ENCODE data around the gene ASXL1. TPM values are rescaled to one million over a fixed set of nuclear protein-coding genes. Genes with fewer than 3 reads are reported as not detected.

The ASXL1 gene
- total and polyA plus RNA-seq, 8 donors, result 9.0 to 185 (median 61.7) TPM

DNA sequence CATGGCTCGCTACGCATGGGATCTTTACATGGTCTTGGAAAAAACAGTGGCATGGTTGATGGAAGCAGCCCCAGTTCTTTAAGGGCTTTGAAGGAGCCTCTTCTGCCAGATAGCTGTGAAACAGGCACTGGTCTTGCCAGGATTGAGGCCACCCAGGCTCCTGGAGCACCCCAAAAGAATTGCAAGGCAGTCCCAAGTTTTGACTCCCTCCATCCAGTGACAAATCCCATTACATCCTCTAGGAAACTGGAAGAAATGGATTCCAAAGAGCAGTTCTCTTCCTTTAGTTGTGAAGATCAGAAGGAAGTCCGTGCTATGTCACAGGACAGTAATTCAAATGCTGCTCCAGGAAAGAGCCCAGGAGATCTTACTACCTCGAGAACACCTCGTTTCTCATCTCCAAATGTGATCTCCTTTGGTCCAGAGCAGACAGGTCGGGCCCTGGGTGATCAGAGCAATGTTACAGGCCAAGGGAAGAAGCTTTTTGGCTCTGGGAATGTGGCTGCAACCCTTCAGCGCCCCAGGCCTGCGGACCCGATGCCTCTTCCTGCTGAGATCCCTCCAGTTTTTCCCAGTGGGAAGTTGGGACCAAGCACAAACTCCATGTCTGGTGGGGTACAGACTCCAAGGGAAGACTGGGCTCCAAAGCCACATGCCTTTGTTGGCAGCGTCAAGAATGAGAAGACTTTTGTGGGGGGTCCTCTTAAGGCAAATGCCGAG lies 78.2 kb downstream of the ASXL1 start:
- intact Hi-C loops (cut with DNase I; ENCODE audit: low total_unique reads), result no loop called here
- 91 to 99% (median 96%) methylated on average over 9 to 11 of the region's 11 CpGs for WGBS, 5 donors
- peaks cover 71 to 99% (median 98%) of the 10 kb centered on the region in 4 donors for H3K36me3 ChIP-seq

DNA sequence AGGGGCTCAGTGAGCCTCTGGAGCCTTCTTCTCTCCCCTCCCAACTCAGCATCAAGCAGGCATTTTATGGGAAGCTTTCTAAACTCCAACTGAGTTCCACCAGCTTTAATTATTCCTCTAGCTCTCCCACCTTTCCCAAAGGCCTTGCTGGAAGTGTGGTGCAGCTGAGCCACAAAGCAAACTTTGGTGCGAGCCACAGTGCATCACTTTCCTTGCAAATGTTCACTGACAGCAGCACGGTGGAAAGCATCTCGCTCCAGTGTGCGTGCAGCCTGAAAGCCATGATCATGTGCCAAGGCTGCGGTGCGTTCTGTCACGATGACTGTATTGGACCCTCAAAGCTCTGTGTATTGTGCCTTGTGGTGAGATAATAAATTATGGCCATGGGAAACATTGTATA lies 78.8 kb downstream of the ASXL1 start:
- Histone ChIP-seq H3K9me3 (no peaks in the 10 kb centered on the region), H3K27ac (no peak overlapping the region), H3K4me3 (no peak overlapping the region), H3K27me3 (no peaks in the 10 kb centered on the region), H3K36me3 (peaks cover 64 to 98% (median 97%) of the 10 kb centered on the region in 4 donors), H3K4me1 (peaks cover 0 to 9% (median 5%) of the 10 kb centered on the region in 4 donors)
- TF ChIP-seq POLR2A (IDR thresholded peaks at IDR 0.05) (no peak), POLR2AphosphoS5 (IDR thresholded peaks at IDR 0.05) (no peak), EP300 (IDR thresholded peaks at IDR 0.05) (no peak)
- 93 to 98% (median 95%) methylated on average over 7 of the region's 7 CpGs for WGBS, 5 donors
- DNase-seq, result no peak
- intact Hi-C loops (cut with DNase I; ENCODE audit: low total_unique reads), result no loop called here

More for the DNA sequence above, 78.2 kb downstream of the ASXL1 start:
- no peak for DNase-seq
- Histone ChIP-seq H3K4me3 (no peak overlapping the region), H3K9me3 (no peaks in the 10 kb centered on the region), H3K27ac (no peak overlapping the region), H3K27me3 (no peaks in the 10 kb centered on the region), H3K4me1 (peaks cover 0 to 16% (median 9%) of the 10 kb centered on the region in 4 donors)
- TF ChIP-seq, protein P1, sequence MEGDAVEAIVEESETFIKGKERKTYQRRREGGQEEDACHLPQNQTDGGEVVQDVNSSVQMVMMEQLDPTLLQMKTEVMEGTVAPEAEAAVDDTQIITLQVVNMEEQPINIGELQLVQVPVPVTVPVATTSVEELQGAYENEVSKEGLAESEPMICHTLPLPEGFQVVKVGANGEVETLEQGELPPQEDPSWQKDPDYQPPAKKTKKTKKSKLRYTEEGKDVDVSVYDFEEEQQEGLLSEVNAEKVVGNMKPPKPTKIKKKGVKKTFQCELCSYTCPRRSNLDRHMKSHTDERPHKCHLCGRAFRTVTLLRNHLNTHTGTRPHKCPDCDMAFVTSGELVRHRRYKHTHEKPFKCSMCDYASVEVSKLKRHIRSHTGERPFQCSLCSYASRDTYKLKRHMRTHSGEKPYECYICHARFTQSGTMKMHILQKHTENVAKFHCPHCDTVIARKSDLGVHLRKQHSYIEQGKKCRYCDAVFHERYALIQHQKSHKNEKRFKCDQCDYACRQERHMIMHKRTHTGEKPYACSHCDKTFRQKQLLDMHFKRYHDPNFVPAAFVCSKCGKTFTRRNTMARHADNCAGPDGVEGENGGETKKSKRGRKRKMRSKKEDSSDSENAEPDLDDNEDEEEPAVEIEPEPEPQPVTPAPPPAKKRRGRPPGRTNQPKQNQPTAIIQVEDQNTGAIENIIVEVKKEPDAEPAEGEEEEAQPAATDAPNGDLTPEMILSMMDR (IDR thresholded peaks at IDR 0.05), result no peak
- TF ChIP-seq POLR2A (IDR thresholded peaks at IDR 0.05), result no peak

- Histone ChIP-seq H3K9me3 (no peaks in the 10 kb centered on the region), H3K4me1 (peaks cover 0 to 3% (median 1%) of the 10 kb centered on the region in 4 donors), H3K36me3 (peaks cover 59 to 92% (median 91%) of the 10 kb centered on the region in 4 donors), H3K27me3 (no peaks in the 10 kb centered on the region), H3K27ac (no peak overlapping the region), H3K4me3 (no peak overlapping the region)
- TF ChIP-seq EP300 (IDR thresholded peaks at IDR 0.05) (no peak), POLR2AphosphoS5 (IDR thresholded peaks at IDR 0.05) (no peak)
- TF ChIP-seq, protein P1 (IDR thresholded peaks at IDR 0.05), result no peak
- intact Hi-C loops (cut with DNase I; ENCODE audit: low total_unique reads), result no loop called here
- DNase-seq, result no peak
- WGBS, 5 donors, result 73 to 81% (median 76%) methylated on average over 4 to 5 of the region's 5 CpGs
Measured at GRCh38 chr20:32437391-32438074, 79.4 kb downstream of the ASXL1 start.

GRCh38 chr20:32438331-32438858 lies 80.3 kb downstream of the ASXL1 start:
- H3K4me1 ChIP-seq, result peaks cover 0 to 11% (median 1%) of the 10 kb centered on the region in 4 donors
- intact Hi-C loops (cut with DNase I; ENCODE audit: low total_unique reads), result no loop called here
- DNase-seq, result no peak
- H3K36me3 ChIP-seq, result peaks cover 53 to 89% (median 85%) of the 10 kb centered on the region in 4 donors
- 81 to 91% (median 86%) methylated on average over 8 of the region's 8 CpGs for WGBS, 5 donors
- no peaks in the 10 kb centered on the region for H3K27me3 ChIP-seq
- no peak overlapping the region for H3K4me3 ChIP-seq
- no peak overlapping the region for H3K27ac ChIP-seq
- H3K9me3 ChIP-seq, result no peaks in the 10 kb centered on the region
- TF ChIP-seq POLR2AphosphoS5 (IDR thresholded peaks at IDR 0.05) (no peak), POLR2A (IDR thresholded peaks at IDR 0.05) (no peak), EP300 (IDR thresholded peaks at IDR 0.05) (no peak)
- TF ChIP-seq, protein P1 (IDR thresholded peaks at IDR 0.05), result no peak

Measured in stomach (tissue), 9 donors.